H1 (cell line): ENCODE data around the gene MGAT5. TPM values are rescaled to one million over a fixed set of nuclear protein-coding genes. Genes with fewer than 3 reads are reported as not detected.

Experiments
- CTCF ChIA-PET: fragments of 300-600 bp; sonication (Branson Sonifier 250); formaldehyde crosslinking; loops from one replicate; lab custom pipeline; 2021; ENCODE audit not compliant: partially characterized antibody; lab: Charles Lee
- POLR2A ChIA-PET: fragments of 300-600 bp; sonication (Branson Sonifier 250); formaldehyde crosslinking; loops from one replicate; lab custom pipeline; 2021; ENCODE audit warnings: inconsistent platforms; ENCODE audit not compliant: partially characterized antibody; lab: Charles Lee
- DNase-seq, 2 experiments: peaks; one replicate each; pipeline versions ENCODE4 v3.0.0 to v3.0.0-alpha.2; 2010 to 2022; ENCODE audit warnings: low spot score in 2 of 2, low read depth in 1 of 2, mixed read lengths in 1 of 2
- FAIRE-seq: peaks from 2 replicates; lab custom pipeline; 2011; peaks lifted over from hg19 to GRCh38; lab: Jason Lieb, UNC
- H2AFZ ChIP-seq: 2 replicates; pipeline ENCODE4 v1.8.1; 2012; ENCODE audit warnings: low read length, inconsistent platforms
- H2AK5ac ChIP-seq: 2 replicates; pipeline ENCODE4 v1.6.1; 2013; ENCODE audit warnings: low read depth, low read length
- H2BK120ac ChIP-seq: replicated peaks from 2 replicates; pipeline ENCODE3; 2013; ENCODE audit warnings: low read depth, low read length, inconsistent platforms
- H2BK12ac ChIP-seq: 2 replicates; pipeline ENCODE4 v1.6.1; 2013; ENCODE audit warnings: low read depth, low read length
- H2BK15ac ChIP-seq: 2 replicates; pipeline ENCODE4 v1.6.1; 2013; ENCODE audit warnings: low read length
- H2BK20ac ChIP-seq: 2 replicates; pipeline ENCODE4 v1.6.1; 2013; ENCODE audit warnings: low read length
- H2BK5ac ChIP-seq: 2 replicates; pipeline ENCODE4 v1.6.1; 2013; ENCODE audit warnings: low read depth, low read length
- H3K14ac ChIP-seq: 2 replicates; pipeline ENCODE4 v1.6.1; 2013; ENCODE audit warnings: inconsistent platforms; ENCODE audit not compliant: insufficient read length
- H3K18ac ChIP-seq: 2 replicates; pipeline ENCODE4 v1.6.1; 2013; ENCODE audit warnings: low read length; ENCODE audit errors: extremely low read depth
- H3K23ac ChIP-seq: 2 replicates; pipeline ENCODE4 v1.6.1; 2013; ENCODE audit warnings: inconsistent platforms; ENCODE audit not compliant: insufficient read length
- H3K23me2 ChIP-seq: 2 replicates; pipeline ENCODE4 v1.6.1; 2013; ENCODE audit warnings: low read depth, low read length
- H3K27ac ChIP-seq: 2 replicates; pipeline ENCODE4 v1.6.1; 2011; ENCODE audit warnings: low read depth, low read length, inconsistent platforms
- H3K27me3 ChIP-seq, 4 experiments: replicated peaks in 1 of 4; 1 replicate in 1 of 4; 2 replicates in 3 of 4; pipeline versions ENCODE4 v1.6.1 to v1.8.1; 2011 to 2013; ENCODE audit warnings: low read length in 3 of 4, mild to moderate bottlenecking in 3 of 4, inconsistent platforms in 2 of 4, mixed read lengths in 2 of 4, moderate library complexity in 1 of 4; ENCODE audit not compliant: control insufficient read depth in 3 of 4, insufficient read depth in 3 of 4; ENCODE audit errors: extremely low read depth in 1 of 4
- H3K36me3 ChIP-seq, 4 experiments: 2 replicates each; pipeline versions ENCODE4 v1.6.1 to v1.8.1; 2011 to 2013; ENCODE audit warnings: mild to moderate bottlenecking in 4 of 4, low read length in 3 of 4, moderate library complexity in 2 of 4, control low read depth in 1 of 4, inconsistent platforms in 1 of 4; ENCODE audit not compliant: insufficient read depth in 4 of 4, control insufficient read depth in 2 of 4
- H3K4ac ChIP-seq: replicated peaks from 2 replicates; pipeline ENCODE3; 2013; ENCODE audit warnings: low read length, low read depth, mixed read lengths, inconsistent platforms; ENCODE audit not compliant: insufficient read length
- H3K4me1 ChIP-seq, 4 experiments: replicated peaks in 1 of 4; 1 replicate in 1 of 4; 2 replicates in 3 of 4; pipeline versions ENCODE4 v1.6.1 to v1.8.1; 2011 to 2013; ENCODE audit warnings: low read length in 3 of 4, inconsistent platforms in 2 of 4, mixed read lengths in 1 of 4; ENCODE audit not compliant: insufficient read depth in 4 of 4, control insufficient read depth in 3 of 4
- H3K4me2 ChIP-seq, 2 experiments: 2 replicates each; pipeline versions ENCODE4 v1.6.1 to v1.8.1; 2011 to 2013; ENCODE audit warnings: low read depth in 2 of 2, low read length in 2 of 2, control low read depth in 1 of 2, inconsistent platforms in 1 of 2, mild to moderate bottlenecking in 1 of 2; ENCODE audit not compliant: insufficient read depth in 1 of 2
- H3K4me3 ChIP-seq, 4 experiments: fragments of 200-600, 300-600 bp in 1 of 4; sonication (generic), shearing (Covaris generic), sonication (Bioruptor Twin) in 1 of 4; 2 replicates each; pipeline versions ENCODE4 v1.5.1 to v1.8.1; 2011 to 2016; ENCODE audit warnings: low read length in 4 of 4, low read depth in 3 of 4, control low read depth in 2 of 4, inconsistent platforms in 2 of 4, mild to moderate bottlenecking in 2 of 4, mixed read lengths in 1 of 4, moderate library complexity in 1 of 4; ENCODE audit not compliant: insufficient read depth in 2 of 4; ENCODE audit errors: extremely low read depth in 1 of 4
- H3K56ac ChIP-seq: replicated peaks from 2 replicates; pipeline ENCODE3; 2013; ENCODE audit warnings: low read depth, mild to moderate bottlenecking, mixed read lengths, low read length, inconsistent platforms; ENCODE audit not compliant: insufficient read length
- H3K79me1 ChIP-seq: 2 replicates; pipeline ENCODE4 v1.6.1; 2013; ENCODE audit warnings: low read depth, low read length, control low read depth
- H3K79me2 ChIP-seq, 2 experiments: 2 replicates each; pipeline versions ENCODE4 v1.6.1 to v1.8.1; 2012 to 2013; ENCODE audit warnings: low read length in 2 of 2, mild to moderate bottlenecking in 2 of 2, inconsistent platforms in 1 of 2; ENCODE audit not compliant: insufficient read depth in 2 of 2, control insufficient read depth in 1 of 2
- H3K9ac ChIP-seq, 4 experiments: replicated peaks in 1 of 4; 1 replicate in 1 of 4; 2 replicates in 3 of 4; pipeline versions ENCODE4 v1.6.1 to v1.8.1; 2011 to 2013; ENCODE audit warnings: low read depth in 3 of 4, low read length in 3 of 4, control low read depth in 2 of 4, mild to moderate bottlenecking in 2 of 4, moderate library complexity in 2 of 4, inconsistent platforms in 1 of 4; ENCODE audit errors: extremely low read depth in 1 of 4
- H3K9me3 ChIP-seq, 2 experiments: 2 replicates each; pipeline versions ENCODE4 v1.6.1 to v1.8.1; 2012 to 2013; ENCODE audit warnings: mild to moderate bottlenecking in 2 of 2, moderate library complexity in 2 of 2, control low read depth in 1 of 2, inconsistent platforms in 1 of 2, low read depth in 1 of 2, low read length in 1 of 2, mixed read lengths in 1 of 2; ENCODE audit not compliant: insufficient read depth in 2 of 2
- H4K20me1 ChIP-seq, 2 experiments: replicated peaks in 1 of 2; 2 replicates each; pipeline versions ENCODE3 to v1.8.1; 2011 to 2013; ENCODE audit warnings: inconsistent platforms in 2 of 2, low read length in 2 of 2, mild to moderate bottlenecking in 1 of 2; ENCODE audit not compliant: insufficient read depth in 2 of 2, control insufficient read depth in 1 of 2
- H4K5ac ChIP-seq: 2 replicates; pipeline ENCODE4 v1.6.1; 2013; ENCODE audit warnings: low read length, low read depth, mixed read lengths, inconsistent platforms; ENCODE audit not compliant: insufficient read length
- H4K8ac ChIP-seq: 2 replicates; pipeline ENCODE4 v1.8.0; 2013; ENCODE audit warnings: mild to moderate bottlenecking, moderate library complexity, low read length, inconsistent platforms; ENCODE audit not compliant: insufficient read depth; ENCODE audit errors: extremely low read depth
- H4K91ac ChIP-seq: replicated peaks from 2 replicates; pipeline ENCODE3; 2013; ENCODE audit warnings: low read length, mixed read lengths, inconsistent platforms; ENCODE audit not compliant: insufficient read length
- KDM5A ChIP-seq: fragments of 200-600 bp; IDR thresholded peaks from 2 replicates; pipeline ENCODE4 v1.7.1; 2012; ENCODE audit warnings: mild to moderate bottlenecking, low read length, inconsistent platforms, mixed read lengths
- SIRT6 ChIP-seq: IDR thresholded peaks from one replicate; pipeline ENCODE4 v1.7.1; 2012; ENCODE audit warnings: low read length, inconsistent platforms
- TAF7 ChIP-seq: optimal IDR thresholded peaks from 2 replicates; pipeline ENCODE3; 2011; ENCODE audit warnings: low read depth, mild to moderate bottlenecking, inconsistent platforms, low read length, moderate library complexity, borderline replicate concordance
- WGBS, 2 experiments: shearing (Covaris generic) in 1 of 2; methylation state at CpG; one replicate each; pipeline versions ENCODE4 v1.1.6 to v1.1.7; 2013 to 2015; ENCODE audit warnings: low lambda C conversion rate in 2 of 2, mixed read lengths in 2 of 2, inconsistent platforms in 1 of 2, low coverage in 1 of 2, missing lambda C conversion rate in 1 of 2; ENCODE audit not compliant: insufficient replicate concordance in 2 of 2, insufficient coverage in 1 of 2, insufficient read length in 1 of 2; ENCODE audit errors: extremely low coverage in 1 of 2, missing lambda C conversion rate in 1 of 2; 5-methylcytosine and 5-hydroxymethylcytosine counted together
- polyA plus RNA-seq, 7 experiments: library from polyadenylated mRNA; depleted of rRNA in 3 of 7; stranded (reverse) in 5 of 7; unstranded in 2 of 7; fragments of >200 nt in 5 of 7; fragments of 200-250 nt in 2 of 7; gene quantifications; 1 replicate in 5 of 7; 2 replicates in 1 of 7; 4 replicates in 1 of 7; pipeline versions ENCODE4 v1.2.1 to v1.2.3, GENCODE V29; 2011 to 2013; ENCODE audit warnings: missing spikeins in 2 of 7, mixed read lengths in 2 of 7
- total RNA-seq: library from RNA; stranded (reverse); fragmentation: NEBNext Ultra II Directional; extraction: Animal tissue kit (Norgen Biotek cat#: 25700); gene quantifications from 2 replicates; pipeline ENCODE4 v1.2.1, GENCODE V29; 2021

MGAT5 gene
- total and polyA plus RNA-seq, 2 of the 8 experiments (the other 6 are each of a cell fraction or from before 2014, with no cell fraction given): 11.2 to 49.2 TPM

DNA sequence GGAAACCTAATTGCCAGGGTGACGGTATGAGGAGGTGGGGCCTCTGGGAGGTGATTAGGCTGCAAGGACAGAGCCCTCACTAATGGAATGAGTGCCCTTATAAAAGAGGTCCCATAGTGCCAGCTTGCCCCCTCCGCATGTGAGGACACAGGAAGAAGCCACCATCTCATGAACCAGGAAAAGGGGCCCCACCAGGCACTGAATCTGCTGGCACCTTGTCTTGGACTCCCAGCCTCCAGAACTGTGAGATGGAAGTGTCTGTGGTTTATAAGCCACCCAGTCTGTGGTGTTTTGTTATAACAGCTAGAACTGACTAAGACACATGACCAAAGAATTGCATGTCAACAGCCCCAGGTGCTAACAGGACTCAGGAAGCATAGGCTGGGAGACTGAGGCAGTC lies 214.3 kb downstream of the MGAT5 start:
- no peak overlapping the region for H2BK12ac ChIP-seq
- no peak overlapping the region for H3K9ac ChIP-seq
- no peak overlapping the region for H3K4me2 ChIP-seq
- no peak overlapping the region for H4K91ac ChIP-seq
- H3K18ac ChIP-seq: no peak overlapping the region
- no peak overlapping the region for H4K5ac ChIP-seq
- no peak overlapping the region for H3K4me3 ChIP-seq
- TF ChIP-seq TAF7: no peak
- TF ChIP-seq SIRT6: no peak
- TF ChIP-seq KDM5A: no peak
- TF ChIP-seq, all 59 proteins: peak for 0
- ChIA-PET POLR2A (no interaction called here), CTCF (interaction anchor here (0.6 to 3.6 kb wide), 7 partner anchors 8 to 384 kb away, joined by 3 to 31 read pairs (median 5); no protein-coding TSS in a partner anchor)
- H2BK5ac ChIP-seq: no peak overlapping the region
- DNase-seq (no peak), FAIRE-seq (no peak)
- H4K8ac ChIP-seq: no peak overlapping the region
- H3K79me2 ChIP-seq: no peaks in the 10 kb centered on the region
- H3K56ac ChIP-seq: no peak overlapping the region
- no peak overlapping the region for H2BK15ac ChIP-seq
- H3K36me3 ChIP-seq: no peaks in the 10 kb centered on the region
- H2BK20ac ChIP-seq: no peak overlapping the region
- no peaks in the 10 kb centered on the region for H4K20me1 ChIP-seq
- H2AFZ ChIP-seq: no peak overlapping the region
- no peak overlapping the region for H3K27ac ChIP-seq
- H2BK120ac ChIP-seq: no peak overlapping the region
- H3K4me1 ChIP-seq: no peaks in the 10 kb centered on the region; a peak in 1 of 7 replicates
- no peaks in the 10 kb centered on the region for H3K9me3 ChIP-seq
- H3K23me2 ChIP-seq: no peaks in the 10 kb centered on the region
- no peak overlapping the region for H3K14ac ChIP-seq
- H2AK5ac ChIP-seq: no peak overlapping the region
- no peak overlapping the region for H3K23ac ChIP-seq
- no peaks in the 10 kb centered on the region for H3K27me3 ChIP-seq
- 80% methylated on average over 2 of the region's 2 CpGs; no CpG with 5 or more reads in 1 of the 2 experiments for WGBS, 2 experiments
- no peak overlapping the region for H3K4ac ChIP-seq
- H3K79me1 ChIP-seq: no peaks in the 10 kb centered on the region
